ENCODE measurements around the gene ACOT8. TPM values are rescaled to one million over a fixed set of nuclear protein-coding genes. Genes with fewer than 3 reads are reported as not detected.

ACOT8 gene
- total and polyA plus RNA-seq, 9 of the 15 experiments (the other 6 are each of a cell fraction or from before 2014, with no cell fraction given) = 8.2 to 46.7 (median 20.7) TPM

GRCh38 chr20:45827030-45827652 lies 30.1 kb downstream of the ACOT8 start, which contains the start of gene TNNC2:
Gene TNNC2, minus strand, starts transcription at chr20:45827312. Its CDS starts 64 bp downstream, at chr20:45827248.
- peak within 1 kb of the TSS in 1 of 2 experiments; percentile 10; a peak in 2 of 4 replicates for H3K9ac ChIP-seq (ENCODE audit: insufficient read depth in 1 of 2, low read depth in 2 of 2, low read length in 2 of 2)
- FAIRE-seq = no peak
- no peaks in the 10 kb centered on the region for H4K20me1 ChIP-seq (replicated peaks; ENCODE audit: control insufficient read depth, insufficient read depth, low read length)
- no peak within 1 kb of the TSS for H3K4me2 ChIP-seq (ENCODE audit: insufficient read depth, low read length)
- WGBS (ENCODE audit: insufficient coverage, low coverage, missing lambda C conversion rate) = 41% methylated on average over 8 of the region's 8 CpGs
- in situ Hi-C loops (cut with MboI) (no loop called here), intact Hi-C loops (cut with micrococcal nuclease) (no loop called here)
- H3K9me3 ChIP-seq (replicated peaks; ENCODE audit: control insufficient read depth, insufficient read depth, low read depth, low read length) = no peaks in the 10 kb centered on the region
- H3K79me2 ChIP-seq (ENCODE audit: control insufficient read depth, insufficient read depth, low read length) = no peaks in the 10 kb centered on the region
- H3K4me1 ChIP-seq (replicated peaks in 1 of 2; ENCODE audit: control insufficient read depth in 2 of 2, insufficient read depth in 2 of 2, low read length in 2 of 2) = peaks cover 14 to 32% of the 10 kb centered on the region in 2 experiments; a peak in 4 of 5 replicates
- DNase-seq (ENCODE audit: extremely low read depth in 1 of 4, low spot score in 3 of 4) = no peak
- H3K27ac ChIP-seq (ENCODE audit: extremely low read depth, low read depth, low read length) = no peak within 1 kb of the TSS
- no peak for ATAC-seq
- no TSS peak for BruUV-seq (replicated peaks)
- H3K27me3 ChIP-seq (ENCODE audit: control insufficient read depth in 2 of 2, insufficient read depth in 2 of 2, low read length in 2 of 2) = peaks cover 0 to 4% of the 10 kb centered on the region in 2 experiments; a peak in 1 of 5 replicates
- no peaks in the 10 kb centered on the region for H3K36me3 ChIP-seq (ENCODE audit: control insufficient read depth, insufficient read depth, low read length)
- no peak within 1 kb of the TSS for H3K4me3 ChIP-seq
- H2AFZ ChIP-seq (ENCODE audit: low read depth, low read length) = peak within 1 kb of the TSS; percentile 53; the same call in 1 of the 2 replicates
- no peak for TF ChIP-seq ILK (tag; IDR thresholded peaks at IDR 0.05; ENCODE audit: borderline replicate concordance, low read depth)
- no peak for TF ChIP-seq HDAC8 (tag; IDR thresholded peaks at IDR 0.05)
- TF ChIP-seq XRCC5 (IDR thresholded peaks at IDR 0.05; ENCODE audit: low read depth, low read length) = no peak
- no peak for TF ChIP-seq RFX1 (IDR thresholded peaks at IDR 0.05)
- TF ChIP-seq RUNX1 (IDR thresholded peaks at IDR 0.05; ENCODE audit: low read depth) = no peak
- TF ChIP-seq YBX1 (IDR thresholded peaks at IDR 0.05) = no peak
- TF ChIP-seq TAF15 (IDR thresholded peaks at IDR 0.05; ENCODE audit: low read depth, low read length) = no peak
- TF ChIP-seq ESRRA (IDR thresholded peaks at IDR 0.05; ENCODE audit: borderline replicate concordance, low read depth) = no peak
- TF ChIP-seq ZNF444 (CRISPR knock-in tag; IDR thresholded peaks at IDR 0.05) = no peak
- no peak for TF ChIP-seq FOXK2 (conservative IDR thresholded peaks at IDR 0.05 in 1 of 2, IDR thresholded peaks at IDR 0.05 in 1 of 2; ENCODE audit: low read depth in 2 of 2)
- no peak for TF ChIP-seq PTTG1 (tag; IDR thresholded peaks at IDR 0.05; ENCODE audit: low read depth)
- POLR2A ChIA-PET = interaction anchor here (0.6 to 0.7 kb wide), 3 partner anchors 63 to 125 kb away, joined by 3 read pairs; no protein-coding TSS in a partner anchor
- no peaks in the 10 kb centered on the region for H3K9me1 ChIP-seq (ENCODE audit: control insufficient read depth, insufficient read depth, low read length)
- CTCF ChIA-PET (ENCODE audit: low intra/inter-chr PET ratio) = no interaction called here

All from K562 (cell line).